A549 (cell line): ENCODE results near the gene TOGARAM2. TPM values are rescaled to one million over a fixed set of nuclear protein-coding genes. Genes with fewer than 3 reads are reported as not detected.

Experiments used
- ATAC-seq, 2 experiments: fragments of 200-7000 bp in 1 of 2; fragments of >200 bp in 1 of 2; cut with Nextera tagmentation in 1 of 2; cut with Tn5 transposase in 1 of 2; 3 replicates each; pipeline versions ENCODE4 v1.8.0 to v1.9.1; 2018 to 2020; ENCODE audit warnings: mild to moderate bottlenecking in 1 of 2, moderate library complexity in 1 of 2
- CTCF ChIA-PET: fragments of 300-600 bp; sonication (Branson Sonifier 250); formaldehyde crosslinking; extraction: SDS; loops from one replicate; lab custom pipeline; 2021; ENCODE audit warnings: antibody characterized with exemption, inconsistent platforms; lab: Yijun Ruan, JAX
- POLR2A ChIA-PET: fragments of 350-600 bp; formaldehyde crosslinking; extraction: SDS; loops from one replicate; lab custom pipeline; 2021; ENCODE audit warnings: antibody characterized with exemption, inconsistent platforms; lab: Yijun Ruan, JAX
- DNase-seq, 2 experiments: peaks; one replicate each; pipeline versions ENCODE4 v3.0.0 to v3.0.0-alpha.2; 2011 to 2016; ENCODE audit warnings: low read depth in 1 of 2, low spot score in 1 of 2
- FAIRE-seq: peaks from 2 replicates; lab custom pipeline; 2011; peaks lifted over from hg19 to GRCh38; lab: Jason Lieb, UNC
- H3K27ac ChIP-seq, 2 experiments: fragments of >200 bp; sonication (Bioruptor Twin); formaldehyde crosslinking; 3 replicates each; pipeline ENCODE4 v1.5.1; 2016 to 2017
- H3K4me1 ChIP-seq: fragments of >200 bp; sonication (Bioruptor Twin); formaldehyde crosslinking; 3 replicates; pipeline ENCODE4 v1.6.1; 2016
- H3K4me2 ChIP-seq: fragments of >200 bp; sonication (Bioruptor Twin); formaldehyde crosslinking; 3 replicates; pipeline ENCODE4 v1.6.1; 2016
- H3K4me3 ChIP-seq: fragments of >200 bp; sonication (Bioruptor Twin); formaldehyde crosslinking; 3 replicates; pipeline ENCODE4 v1.5.1; 2016
- H3K9me3 ChIP-seq: fragments of >200 bp; sonication (Bioruptor Twin); formaldehyde crosslinking; 3 replicates; pipeline ENCODE4 v1.6.1; 2016
- CBX2 ChIP-seq: fragments of 200-600 bp; sonication (generic); IDR thresholded peaks from 2 replicates; pipeline ENCODE4 v1.6.1; 2016; ENCODE audit warnings: low read depth, mild to moderate bottlenecking, borderline replicate concordance
- CEBPB ChIP-seq, 2 experiments: fragments of >200 bp in 1 of 2; sonication (Bioruptor Twin) in 1 of 2; formaldehyde crosslinking in 1 of 2; IDR thresholded peaks; 2 replicates each; pipeline ENCODE4 v1.6.1; 2012 to 2016
- CHD4 ChIP-seq: fragments of 200-600 bp; sonication (generic); IDR thresholded peaks from 2 replicates; pipeline ENCODE4 v1.6.1; 2016; ENCODE audit warnings: antibody characterized with exemption, mild to moderate bottlenecking, borderline replicate concordance
- EHF ChIP-seq: fragments of 250-450 bp; sonication (Bioruptor Pico); IDR thresholded peaks from 2 replicates; pipeline ENCODE4 v1.5.0; 2020; ENCODE audit warnings: mild to moderate bottlenecking
- FOSB ChIP-seq: fragments of 250-450 bp; sonication (Bioruptor Pico); IDR thresholded peaks from 2 replicates; pipeline ENCODE4 v1.5.0; 2020; ENCODE audit warnings: mild to moderate bottlenecking, moderate library complexity
- FOXS1 ChIP-seq: fragments of 250-450 bp; sonication (Bioruptor Pico); IDR thresholded peaks from 2 replicates; pipeline ENCODE4 v1.5.0; 2020; ENCODE audit warnings: mild to moderate bottlenecking, moderate library complexity
- HEYL ChIP-seq: fragments of 250-450 bp; sonication (Bioruptor Pico); IDR thresholded peaks from 2 replicates; pipeline ENCODE4 v1.8.0; 2021; ENCODE audit warnings: mild to moderate bottlenecking, moderate library complexity
- HOXA7 ChIP-seq: fragments of 250-450 bp; sonication (Bioruptor Pico); IDR thresholded peaks from 2 replicates; pipeline ENCODE4 v1.5.0; 2020; ENCODE audit warnings: mild to moderate bottlenecking, moderate library complexity
- HOXB13 ChIP-seq: fragments of 250-450 bp; sonication (Bioruptor Pico); IDR thresholded peaks from 2 replicates; pipeline ENCODE4 v1.5.0; 2020; ENCODE audit warnings: low read depth, mild to moderate bottlenecking, moderate library complexity
- JUNB ChIP-seq: fragments of >200 bp; sonication (Bioruptor Twin); formaldehyde crosslinking; IDR thresholded peaks from 2 replicates; pipeline ENCODE4 v1.6.1; 2016
- KDM5A ChIP-seq: fragments of 200-600 bp; sonication (generic); IDR thresholded peaks from 2 replicates; pipeline ENCODE4 v1.6.1; 2016; ENCODE audit warnings: antibody characterized with exemption, mild to moderate bottlenecking
- MYC ChIP-seq: IDR thresholded peaks from 2 replicates; pipeline ENCODE4 v1.6.1; 2012; ENCODE audit warnings: mild to moderate bottlenecking, inconsistent platforms, low read length, improper control_type of control experiment, borderline replicate concordance
- NFE2L2 ChIP-seq: fragments of 150-350 bp; conservative IDR thresholded peaks from 2 replicates; pipeline ENCODE4 v1.6.1; 2014; ENCODE audit warnings: low read length
- RAD21 ChIP-seq, 2 experiments: fragments of >200 bp in 1 of 2; sonication (Bioruptor Twin) in 1 of 2; formaldehyde crosslinking in 1 of 2; IDR thresholded peaks in 1 of 2; conservative IDR thresholded peaks in 1 of 2; 2 replicates in 1 of 2; 3 replicates in 1 of 2; pipeline ENCODE4 v1.6.1; 2012 to 2018; ENCODE audit warnings: inconsistent platforms in 1 of 2
- SREBF2 ChIP-seq: fragments of 450-650 bp; IDR thresholded peaks from 2 replicates; pipeline ENCODE4 v1.6.1; 2014; ENCODE audit warnings: mild to moderate bottlenecking, moderate library complexity
- ZC3H11A ChIP-seq: fragments of 450-650 bp; IDR thresholded peaks from 2 replicates; pipeline ENCODE4 v1.6.1; 2014; ENCODE audit warnings: antibody characterized with exemption, mild to moderate bottlenecking
- ZNF302 ChIP-seq: fragments of 250-450 bp; sonication (Bioruptor Pico); IDR thresholded peaks from 2 replicates; pipeline ENCODE4 v1.9.0; 2021; ENCODE audit warnings: inconsistent platforms, mild to moderate bottlenecking, moderate library complexity
- WGBS: methylation state at CpG from one replicate; pipeline ENCODE4 v1.1.6; 2017; ENCODE audit errors: missing lambda C conversion rate; 5-methylcytosine and 5-hydroxymethylcytosine counted together
- polyA plus RNA-seq, 4 experiments: library from polyadenylated mRNA; depleted of rRNA in 3 of 4; stranded (reverse); fragments of >200 nt; fragmentation: RNase III in 1 of 4; extraction: RNeasy Plus Mini Kit Qiagen cat#74134 plus additional on column Dnase treatment in 1 of 4; gene quantifications; 2 replicates in 3 of 4; 3 replicates in 1 of 4; pipeline ENCODE4 v1.2.3, GENCODE V29; 2011 to 2017
- TF ChIP-seq, protein P1 (sequence below): fragments of 200-600 bp; sonication (generic); IDR thresholded peaks from 2 replicates; pipeline ENCODE4 v1.6.1; 2016; ENCODE audit warnings: antibody characterized with exemption, mild to moderate bottlenecking, moderate library complexity
- TF ChIP-seq, protein P2 (sequence below): IDR thresholded peaks from 2 replicates; pipeline ENCODE4 v1.6.1; 2012
- TF ChIP-seq, protein P3 (sequence below): fragments of 450-650 bp; IDR thresholded peaks from 2 replicates; pipeline ENCODE4 v1.6.1; 2014; ENCODE audit warnings: antibody characterized with exemption

TOGARAM2 gene
- polyA plus RNA-seq, 2 of the 4 experiments (the other 2 are of a cell fraction), result 0.14 to 0.35 TPM

DNA sequence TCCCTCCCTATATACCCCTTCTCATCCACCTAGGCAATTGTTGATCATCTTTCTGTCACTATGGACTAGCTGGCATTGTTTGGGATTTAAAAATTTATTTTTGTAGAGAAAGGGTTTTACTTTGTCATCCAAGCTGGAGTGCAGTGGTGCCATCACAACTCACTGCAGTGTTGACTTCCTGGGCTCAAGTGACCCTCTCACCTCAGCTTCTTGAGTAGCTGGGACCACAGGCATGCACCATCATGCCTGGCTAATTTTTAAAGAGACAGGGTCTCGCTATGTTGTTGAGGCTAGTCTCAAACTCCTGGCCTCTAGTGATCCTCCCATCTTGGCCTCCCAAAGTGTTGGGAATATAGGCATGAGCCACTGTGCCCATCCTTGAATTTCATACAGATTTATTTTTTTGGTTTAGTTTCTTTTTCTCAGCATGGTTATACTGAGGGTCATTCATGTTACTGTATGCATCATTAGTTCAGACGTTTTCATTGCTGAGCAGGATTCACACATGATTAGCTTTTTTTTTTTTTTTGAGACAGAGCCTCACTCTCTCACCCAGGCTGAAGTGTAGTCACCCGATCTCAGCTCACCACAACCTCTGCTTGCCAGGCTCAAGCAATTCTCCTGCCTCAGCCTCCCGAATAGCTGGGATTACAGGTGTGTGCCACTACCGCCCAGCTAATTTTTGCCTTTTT, 101.9 kb downstream of the TOGARAM2 start:
- ChIA-PET CTCF (interaction anchor here (1.5 to 2.1 kb wide), 2 partner anchors 8 to 36 kb away, joined by 3 to 7 read pairs; partner anchors contain the start of gene PCARE), POLR2A (interaction anchor here (0.7 kb wide), 1 partner anchor 47 kb away, joined by 3 read pairs; no protein-coding TSS in a partner anchor)
- Histone ChIP-seq H3K27ac (no peak overlapping the region), H3K4me2 (no peak overlapping the region), H3K9me3 (peaks cover 19% of the 10 kb centered on the region), H3K4me3 (no peak overlapping the region), H3K4me1 (no peaks in the 10 kb centered on the region)
- FAIRE-seq, result no peak
- TF ChIP-seq FOSB, result no peak
- no peak for TF ChIP-seq CHD4
- TF ChIP-seq, protein P1, sequence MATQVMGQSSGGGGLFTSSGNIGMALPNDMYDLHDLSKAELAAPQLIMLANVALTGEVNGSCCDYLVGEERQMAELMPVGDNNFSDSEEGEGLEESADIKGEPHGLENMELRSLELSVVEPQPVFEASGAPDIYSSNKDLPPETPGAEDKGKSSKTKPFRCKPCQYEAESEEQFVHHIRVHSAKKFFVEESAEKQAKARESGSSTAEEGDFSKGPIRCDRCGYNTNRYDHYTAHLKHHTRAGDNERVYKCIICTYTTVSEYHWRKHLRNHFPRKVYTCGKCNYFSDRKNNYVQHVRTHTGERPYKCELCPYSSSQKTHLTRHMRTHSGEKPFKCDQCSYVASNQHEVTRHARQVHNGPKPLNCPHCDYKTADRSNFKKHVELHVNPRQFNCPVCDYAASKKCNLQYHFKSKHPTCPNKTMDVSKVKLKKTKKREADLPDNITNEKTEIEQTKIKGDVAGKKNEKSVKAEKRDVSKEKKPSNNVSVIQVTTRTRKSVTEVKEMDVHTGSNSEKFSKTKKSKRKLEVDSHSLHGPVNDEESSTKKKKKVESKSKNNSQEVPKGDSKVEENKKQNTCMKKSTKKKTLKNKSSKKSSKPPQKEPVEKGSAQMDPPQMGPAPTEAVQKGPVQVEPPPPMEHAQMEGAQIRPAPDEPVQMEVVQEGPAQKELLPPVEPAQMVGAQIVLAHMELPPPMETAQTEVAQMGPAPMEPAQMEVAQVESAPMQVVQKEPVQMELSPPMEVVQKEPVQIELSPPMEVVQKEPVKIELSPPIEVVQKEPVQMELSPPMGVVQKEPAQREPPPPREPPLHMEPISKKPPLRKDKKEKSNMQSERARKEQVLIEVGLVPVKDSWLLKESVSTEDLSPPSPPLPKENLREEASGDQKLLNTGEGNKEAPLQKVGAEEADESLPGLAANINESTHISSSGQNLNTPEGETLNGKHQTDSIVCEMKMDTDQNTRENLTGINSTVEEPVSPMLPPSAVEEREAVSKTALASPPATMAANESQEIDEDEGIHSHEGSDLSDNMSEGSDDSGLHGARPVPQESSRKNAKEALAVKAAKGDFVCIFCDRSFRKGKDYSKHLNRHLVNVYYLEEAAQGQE, result no peak
- TF ChIP-seq JUNB, result no peak
- no peak for TF ChIP-seq ZC3H11A
- TF ChIP-seq CBX2, result no peak
- no peak for TF ChIP-seq EHF (CRISPR knock-in tag)
- TF ChIP-seq KDM5A, result no peak
- TF ChIP-seq, protein P2, sequence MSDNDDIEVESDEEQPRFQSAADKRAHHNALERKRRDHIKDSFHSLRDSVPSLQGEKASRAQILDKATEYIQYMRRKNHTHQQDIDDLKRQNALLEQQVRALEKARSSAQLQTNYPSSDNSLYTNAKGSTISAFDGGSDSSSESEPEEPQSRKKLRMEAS, result no peak
- TF ChIP-seq ZNF302 (CRISPR knock-in tag), result no peak
- no peak for TF ChIP-seq RAD21 (conservative IDR thresholded peaks at IDR 0.05 in 1 of 2, IDR thresholded peaks at IDR 0.05 in 1 of 2)
- no peak for TF ChIP-seq CEBPB (IDR thresholded peaks at IDR 0.05)
- TF ChIP-seq HOXA7, result no peak
- no peak for TF ChIP-seq HEYL
- no peak for TF ChIP-seq SREBF2
- DNase-seq, result no peak
- no peak for ATAC-seq
- WGBS, result 71% methylated on average over 5 of the region's 5 CpGs

DNA sequence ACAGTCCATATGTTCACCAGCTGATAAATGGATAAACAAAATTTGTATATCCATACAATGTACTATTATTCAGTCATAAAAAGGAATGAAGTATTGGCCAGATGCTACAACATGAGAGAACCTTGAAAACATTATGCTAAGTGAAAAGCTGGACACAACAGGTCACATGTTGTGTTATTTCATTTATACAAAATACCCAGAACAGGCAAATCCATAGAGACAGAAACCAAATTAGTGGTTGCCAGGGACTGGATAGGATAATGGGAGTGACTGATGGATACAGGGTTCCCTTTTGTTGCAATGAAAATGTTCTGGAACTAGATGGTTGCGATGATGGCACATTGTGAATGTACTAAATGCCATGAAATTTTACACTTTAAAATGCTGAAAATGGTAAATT, 103.5 kb downstream of the TOGARAM2 start:
- ChIA-PET POLR2A (no interaction called here), CTCF (interaction anchor here (1.5 to 2.1 kb wide), 2 partner anchors 10 to 38 kb away, joined by 3 to 7 read pairs; partner anchors contain the start of gene PCARE)
- H3K4me1 ChIP-seq, result no peaks in the 10 kb centered on the region
- H3K4me2 ChIP-seq, result no peak overlapping the region
- H3K9me3 ChIP-seq, result peaks cover 13% of the 10 kb centered on the region
- FAIRE-seq, result peak; percentile 7
- H3K27ac ChIP-seq, result no peak overlapping the region
- 96% methylated on average over 1 of the region's 1 CpG for WGBS
- no peak overlapping the region for H3K4me3 ChIP-seq
- no peak for DNase-seq
- TF ChIP-seq RAD21 (conservative IDR thresholded peaks at IDR 0.05 in 1 of 2, IDR thresholded peaks at IDR 0.05 in 1 of 2) (no peak), MYC (no peak), CEBPB (IDR thresholded peaks at IDR 0.05) (no peak), ZNF302 (CRISPR knock-in tag) (no peak), FOXS1 (CRISPR knock-in tag) (no peak), HOXB13 (CRISPR knock-in tag) (no peak), NFE2L2 (no peak)
- TF ChIP-seq, protein P1, result no peak
- TF ChIP-seq, protein P3, sequence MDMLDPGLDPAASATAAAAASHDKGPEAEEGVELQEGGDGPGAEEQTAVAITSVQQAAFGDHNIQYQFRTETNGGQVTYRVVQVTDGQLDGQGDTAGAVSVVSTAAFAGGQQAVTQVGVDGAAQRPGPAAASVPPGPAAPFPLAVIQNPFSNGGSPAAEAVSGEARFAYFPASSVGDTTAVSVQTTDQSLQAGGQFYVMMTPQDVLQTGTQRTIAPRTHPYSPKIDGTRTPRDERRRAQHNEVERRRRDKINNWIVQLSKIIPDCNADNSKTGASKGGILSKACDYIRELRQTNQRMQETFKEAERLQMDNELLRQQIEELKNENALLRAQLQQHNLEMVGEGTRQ, result no peak
- ATAC-seq, result no peak
